RWPE2 (cell line): ENCODE data around the gene ILKAP.

Source experiments
- ATAC-seq: fragments of 200-7000 bp; cut with Tn5 transposase; 3 replicates; pipeline ENCODE4 v1.9.1; 2021; ENCODE audit warnings: low read depth
- DNase-seq: peaks from one replicate; pipeline ENCODE4 v3.0.0-alpha.2; 2020; ENCODE audit warnings: low spot score
- H3K27ac ChIP-seq: fragments of 450-650 bp; 2 replicates; pipeline ENCODE4 v1.5.1; 2017; ENCODE audit warnings: mild to moderate bottlenecking; ENCODE audit not compliant: poor library complexity, severe bottlenecking
- H3K27me3 ChIP-seq: fragments of 250-450 bp; sonication (Bioruptor Pico); 2 replicates; pipeline ENCODE4 v1.5.1; 2021; ENCODE audit warnings: mild to moderate bottlenecking, moderate library complexity; ENCODE audit not compliant: insufficient read depth, poor library complexity, severe bottlenecking
- H3K36me3 ChIP-seq: fragments of 250-450 bp; sonication (Bioruptor Pico); 2 replicates; pipeline ENCODE4 v1.5.1; 2020; ENCODE audit warnings: low read depth, mild to moderate bottlenecking, moderate library complexity
- H3K4me1 ChIP-seq: fragments of 250-450 bp; sonication (Bioruptor Pico); 2 replicates; pipeline ENCODE4 v1.5.1; 2021; ENCODE audit warnings: mild to moderate bottlenecking, moderate library complexity; ENCODE audit not compliant: insufficient read depth, poor library complexity, severe bottlenecking
- H3K4me3 ChIP-seq: fragments of 250-450 bp; sonication (Bioruptor Pico); 2 replicates; pipeline ENCODE4 v1.5.1; 2021; ENCODE audit warnings: mild to moderate bottlenecking, moderate library complexity; ENCODE audit not compliant: severe bottlenecking
- H3K9me3 ChIP-seq: fragments of 250-450 bp; sonication (Bioruptor Pico); 2 replicates; pipeline ENCODE4 v1.5.1; 2021; ENCODE audit warnings: mild to moderate bottlenecking, moderate library complexity; ENCODE audit not compliant: severe bottlenecking
- TF ChIP-seq, protein P1 (sequence below): fragments of 450-650 bp; IDR thresholded peaks from one replicate; pipeline ENCODE4 v1.5.1; 2017; ENCODE audit warnings: mild to moderate bottlenecking, moderate library complexity; ENCODE audit not compliant: poor library complexity, severe bottlenecking

The ILKAP gene

DNA sequence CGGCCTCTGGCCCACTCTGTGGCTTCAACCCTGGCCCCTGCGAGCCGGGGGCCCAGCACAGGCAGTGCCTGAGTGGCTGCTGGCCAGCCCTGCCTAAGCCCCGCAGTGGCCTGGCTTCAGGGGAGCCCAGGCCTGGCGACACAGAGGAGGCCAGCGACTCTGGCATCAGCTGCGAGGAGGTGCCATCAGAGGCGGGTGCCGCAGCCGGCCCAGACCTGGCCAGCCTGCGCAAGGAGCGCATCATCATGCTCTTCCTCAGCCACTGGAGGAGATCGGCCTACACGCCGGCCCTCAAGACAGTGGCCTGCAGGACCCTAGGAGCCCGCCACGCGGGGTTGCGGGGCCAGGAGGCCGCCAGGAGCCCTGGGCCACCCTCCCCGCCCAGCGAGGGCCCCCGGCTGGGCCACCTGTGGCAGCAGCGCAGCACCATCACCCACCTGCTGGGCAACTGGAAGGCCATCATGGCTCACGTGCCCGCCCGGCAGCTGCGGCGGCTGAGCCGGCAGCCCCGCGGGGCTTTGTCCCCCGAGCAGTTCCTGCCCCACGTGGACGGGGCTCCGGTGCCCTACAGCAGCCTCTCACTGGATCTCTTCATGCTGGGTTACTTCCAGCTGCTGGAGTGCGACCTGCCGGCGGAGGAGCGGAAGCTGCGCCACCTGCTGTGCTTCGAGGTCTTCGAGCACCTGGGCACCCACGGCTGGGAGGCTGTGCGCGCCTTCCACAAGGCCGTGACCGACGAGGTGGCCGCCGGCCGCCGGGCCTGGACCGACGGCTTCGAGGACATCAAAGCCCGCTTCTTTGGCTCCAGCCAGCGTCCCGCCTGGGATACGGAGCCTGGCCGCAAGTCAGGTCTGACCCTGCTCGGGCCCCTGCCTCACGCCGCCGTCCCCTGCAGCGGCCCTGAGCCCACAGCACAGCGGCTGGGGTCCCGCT is 72.5 kb downstream of the ILKAP start:
- TF ChIP-seq, protein P1, sequence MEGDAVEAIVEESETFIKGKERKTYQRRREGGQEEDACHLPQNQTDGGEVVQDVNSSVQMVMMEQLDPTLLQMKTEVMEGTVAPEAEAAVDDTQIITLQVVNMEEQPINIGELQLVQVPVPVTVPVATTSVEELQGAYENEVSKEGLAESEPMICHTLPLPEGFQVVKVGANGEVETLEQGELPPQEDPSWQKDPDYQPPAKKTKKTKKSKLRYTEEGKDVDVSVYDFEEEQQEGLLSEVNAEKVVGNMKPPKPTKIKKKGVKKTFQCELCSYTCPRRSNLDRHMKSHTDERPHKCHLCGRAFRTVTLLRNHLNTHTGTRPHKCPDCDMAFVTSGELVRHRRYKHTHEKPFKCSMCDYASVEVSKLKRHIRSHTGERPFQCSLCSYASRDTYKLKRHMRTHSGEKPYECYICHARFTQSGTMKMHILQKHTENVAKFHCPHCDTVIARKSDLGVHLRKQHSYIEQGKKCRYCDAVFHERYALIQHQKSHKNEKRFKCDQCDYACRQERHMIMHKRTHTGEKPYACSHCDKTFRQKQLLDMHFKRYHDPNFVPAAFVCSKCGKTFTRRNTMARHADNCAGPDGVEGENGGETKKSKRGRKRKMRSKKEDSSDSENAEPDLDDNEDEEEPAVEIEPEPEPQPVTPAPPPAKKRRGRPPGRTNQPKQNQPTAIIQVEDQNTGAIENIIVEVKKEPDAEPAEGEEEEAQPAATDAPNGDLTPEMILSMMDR: no peak
- no peaks in the 10 kb centered on the region for H3K27me3 ChIP-seq
- no peak for ATAC-seq
- no peaks in the 10 kb centered on the region for H3K9me3 ChIP-seq
- H3K4me1 ChIP-seq: no peaks in the 10 kb centered on the region
- H3K27ac ChIP-seq: no peak overlapping the region
- DNase-seq: no peak
- H3K36me3 ChIP-seq: no peaks in the 10 kb centered on the region
- no peak overlapping the region for H3K4me3 ChIP-seq

DNA sequence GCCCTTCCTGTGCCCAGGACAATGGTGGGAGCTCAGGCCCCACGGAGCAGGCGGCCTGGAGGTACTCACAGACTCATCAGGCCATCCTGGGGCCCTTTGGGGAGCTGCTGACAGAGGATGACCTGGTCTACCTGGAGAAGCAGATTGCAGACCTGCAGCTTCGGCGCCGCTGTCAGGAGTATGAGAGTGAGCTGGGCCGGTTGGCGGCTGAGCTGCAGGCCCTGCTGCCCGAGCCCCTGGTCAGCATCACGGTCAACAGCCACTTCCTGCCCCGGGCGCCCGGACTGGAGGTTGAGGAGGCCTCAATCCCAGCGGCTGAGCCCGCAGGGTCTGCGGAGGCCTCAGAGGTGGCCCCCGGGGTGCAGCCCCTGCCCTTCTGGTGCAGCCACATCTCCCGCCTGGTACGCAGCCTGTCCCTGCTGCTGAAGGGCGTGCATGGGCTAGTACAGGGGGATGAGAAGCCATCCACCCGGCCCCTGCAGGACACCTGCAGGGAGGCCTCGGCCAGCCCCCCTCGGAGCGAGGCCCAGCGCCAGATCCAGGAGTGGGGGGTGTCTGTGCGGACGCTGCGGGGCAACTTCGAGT is 73.3 kb downstream of the ILKAP start:
- no peak overlapping the region for H3K4me3 ChIP-seq
- H3K27ac ChIP-seq: no peak overlapping the region
- no peaks in the 10 kb centered on the region for H3K9me3 ChIP-seq
- H3K36me3 ChIP-seq: no peaks in the 10 kb centered on the region
- TF ChIP-seq, protein P1: no peak
- ATAC-seq (no peak), DNase-seq (no peak)
- no peaks in the 10 kb centered on the region for H3K4me1 ChIP-seq
- H3K27me3 ChIP-seq: no peaks in the 10 kb centered on the region

DNA sequence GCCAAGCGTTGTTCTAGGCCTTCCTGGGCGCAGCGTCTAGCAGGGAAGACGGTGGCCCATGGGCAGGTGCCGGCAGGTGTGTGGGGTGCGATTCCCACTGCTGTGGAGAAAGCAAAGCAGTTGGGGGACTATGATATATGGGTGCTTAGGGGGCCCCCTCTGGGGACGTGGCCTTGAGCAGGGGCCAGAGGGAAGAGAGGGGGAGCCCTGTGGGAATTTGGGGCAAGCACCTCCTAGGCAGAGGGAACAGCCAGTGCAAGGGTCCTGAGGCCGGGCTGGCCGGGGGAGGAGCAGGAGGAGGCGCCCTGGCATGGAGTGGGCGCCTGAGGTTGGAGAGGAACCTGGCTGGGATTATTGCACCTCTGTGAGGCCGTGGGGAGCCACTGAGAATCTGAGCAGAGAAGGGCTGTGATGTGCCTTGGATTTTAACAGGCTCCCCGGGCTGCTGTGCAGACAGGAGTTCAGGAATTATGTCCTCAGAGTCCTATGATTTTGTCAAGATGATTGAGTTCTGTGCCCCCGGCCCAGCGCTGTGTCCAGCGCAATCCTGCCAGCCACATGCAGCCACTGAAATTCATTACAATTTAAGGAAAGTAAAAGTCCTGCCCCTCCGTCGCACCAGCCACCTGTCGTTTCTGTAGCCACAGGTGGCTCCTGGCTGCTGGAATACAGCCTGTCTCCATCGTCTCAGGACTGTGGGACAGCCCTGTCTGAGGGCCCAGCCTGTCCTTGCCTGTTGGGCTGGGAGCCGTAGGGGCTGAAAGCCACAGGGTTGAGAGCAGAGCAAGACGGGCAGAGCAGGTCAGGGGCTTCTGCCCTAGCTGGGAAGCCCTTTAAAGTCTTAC is 74.1 kb downstream of the ILKAP start:
- Histone ChIP-seq H3K9me3 (no peaks in the 10 kb centered on the region), H3K4me1 (no peaks in the 10 kb centered on the region), H3K4me3 (no peak overlapping the region), H3K36me3 (no peaks in the 10 kb centered on the region), H3K27me3 (no peaks in the 10 kb centered on the region), H3K27ac (no peak overlapping the region)
- ATAC-seq (no peak), DNase-seq (no peak)
- TF ChIP-seq, protein P1: no peak

- DNase-seq: no peak
- Histone ChIP-seq H3K9me3 (no peaks in the 10 kb centered on the region), H3K27me3 (no peaks in the 10 kb centered on the region), H3K27ac (no peak overlapping the region), H3K36me3 (no peaks in the 10 kb centered on the region), H3K4me1 (no peaks in the 10 kb centered on the region), H3K4me3 (no peak overlapping the region)
- ATAC-seq: no peak
- TF ChIP-seq, protein P1: no peak
Observed at GRCh38 chr2:238128534-238129001, 74.9 kb downstream of the ILKAP start.
